NCI-H526 (cell line): Measurements from ENCODE around the gene ARHGAP8.
A peak's percentile ranks its signal among the peaks of the same experiment; 100 is the strongest.
"Not testable (repeated sequence)": the region's sequence is repeated elsewhere in the genome, so short reads cannot be mapped to it uniquely, and the experiment has no call there.

ENCODE experiments used
- DNase-seq, 2 experiments: peaks; one replicate each; lab custom pipeline; 2025; lab: John Stamatoyannopoulos, UW

Gene ARHGAP8

GRCh38 chr22:44887941-44888366 is 135.6 kb downstream of the ARHGAP8 start:
- DNase-seq = no peak

GRCh38 chr22:44888491-44889254 is 136.3 kb downstream of the ARHGAP8 start:
- peak in 1 of 2 experiments; percentile 12 for DNase-seq

- DNase-seq = peak in 1 of 2 experiments; percentile 26
These were observed 137.0 kb downstream of the ARHGAP8 start for GRCh38 chr22:44889255-44889878.

GRCh38 chr22:44890416-44891292 is 138.3 kb downstream of the ARHGAP8 start:
- no peak for DNase-seq

GRCh38 chr22:44891293-44891747 is 138.9 kb downstream of the ARHGAP8 start:
- DNase-seq = no peak

DNA sequence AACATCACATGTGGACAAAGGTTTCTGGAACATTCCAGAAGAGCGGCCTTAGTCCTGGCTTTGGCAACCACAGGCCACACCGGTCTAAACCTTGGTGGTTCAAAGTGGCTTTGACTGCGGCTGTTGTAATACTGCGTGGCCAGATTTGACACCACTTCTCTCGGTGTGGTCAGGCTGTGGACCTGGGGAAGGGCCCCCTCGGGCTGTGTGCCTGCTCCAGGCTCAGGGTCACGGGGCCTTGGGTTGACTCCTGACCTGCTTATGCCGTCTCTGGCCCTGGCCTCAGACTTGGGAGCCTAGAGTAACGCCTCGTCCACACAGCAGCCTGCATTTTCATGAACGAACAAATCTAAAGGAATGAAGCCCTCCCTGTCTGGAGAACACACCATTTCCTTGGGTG is 139.4 kb downstream of the ARHGAP8 start:
- DNase-seq = no peak

DNA sequence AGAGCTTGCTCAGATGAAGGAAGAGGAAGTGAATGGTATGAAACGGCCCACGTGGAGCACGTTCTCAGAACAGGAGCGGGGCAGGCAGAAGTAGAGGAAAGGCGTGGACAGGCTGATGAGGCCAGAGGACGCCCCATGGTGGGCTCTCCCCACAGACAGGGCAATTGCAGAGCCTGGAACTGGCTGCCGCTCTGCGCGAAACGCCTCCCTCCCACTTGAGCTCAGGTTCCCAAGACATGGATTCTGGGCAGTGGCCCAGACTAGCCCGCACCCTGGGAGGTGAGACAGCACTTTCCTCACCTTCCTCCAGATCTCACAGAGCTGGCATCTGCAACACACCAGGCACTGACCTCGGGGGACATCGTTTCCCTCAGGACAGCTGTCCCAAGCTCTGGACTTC is 139.9 kb downstream of the ARHGAP8 start:
- DNase-seq = no peak

GRCh38 chr22:44892803-44893730 is 140.7 kb downstream of the ARHGAP8 start:
- DNase-seq = no peak

GRCh38 chr22:44893731-44894080 is 141.3 kb downstream of the ARHGAP8 start:
- no peak for DNase-seq

GRCh38 chr22:44894321-44894720 is 141.9 kb downstream of the ARHGAP8 start:
- DNase-seq = no peak

GRCh38 chr22:44894782-44895181 is 142.4 kb downstream of the ARHGAP8 start:
- DNase-seq = no peak

- DNase-seq = no peak
These were observed 143.1 kb downstream of the ARHGAP8 start for GRCh38 chr22:44895296-44896055.

DNA sequence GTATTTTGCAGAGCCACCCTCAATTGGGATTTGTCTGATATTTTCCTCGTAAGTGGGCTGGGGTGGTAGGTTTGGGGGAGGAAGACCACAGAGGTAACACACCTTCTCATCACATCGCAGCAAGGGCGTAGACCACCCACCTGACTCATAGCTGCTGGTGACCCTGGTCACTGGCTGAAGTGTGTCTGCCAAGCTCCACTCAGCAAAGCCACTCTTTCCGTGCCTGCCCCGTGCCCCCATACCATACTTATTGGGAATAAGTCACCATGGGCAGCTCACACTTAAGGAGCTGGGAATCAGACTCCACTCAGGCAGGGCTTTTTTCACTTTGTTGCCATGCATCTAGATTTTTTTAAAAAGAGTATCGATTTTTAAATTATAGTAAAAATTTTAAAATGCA is 145.9 kb downstream of the ARHGAP8 start:
- no peak for DNase-seq

DNA sequence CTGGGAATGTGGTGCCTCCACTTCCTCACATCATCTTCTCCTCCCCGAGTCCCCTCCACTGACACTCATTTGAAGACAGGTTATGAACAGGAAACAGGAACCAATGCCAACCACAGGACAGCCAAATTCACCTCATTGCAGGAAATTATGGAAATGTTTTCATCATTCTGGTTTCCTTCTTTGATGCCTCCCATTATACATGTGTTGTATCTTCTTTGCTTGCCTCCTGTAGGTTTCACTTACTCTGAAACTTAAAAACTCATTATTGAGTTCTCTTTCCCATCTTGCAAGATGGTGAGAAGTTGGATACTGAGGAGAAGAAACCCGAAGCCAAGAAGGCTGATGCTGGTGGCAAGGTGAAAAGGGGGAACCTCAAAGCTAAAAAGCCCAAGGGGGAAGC is 148.9 kb downstream of the ARHGAP8 start:
- no peak for DNase-seq

DNA sequence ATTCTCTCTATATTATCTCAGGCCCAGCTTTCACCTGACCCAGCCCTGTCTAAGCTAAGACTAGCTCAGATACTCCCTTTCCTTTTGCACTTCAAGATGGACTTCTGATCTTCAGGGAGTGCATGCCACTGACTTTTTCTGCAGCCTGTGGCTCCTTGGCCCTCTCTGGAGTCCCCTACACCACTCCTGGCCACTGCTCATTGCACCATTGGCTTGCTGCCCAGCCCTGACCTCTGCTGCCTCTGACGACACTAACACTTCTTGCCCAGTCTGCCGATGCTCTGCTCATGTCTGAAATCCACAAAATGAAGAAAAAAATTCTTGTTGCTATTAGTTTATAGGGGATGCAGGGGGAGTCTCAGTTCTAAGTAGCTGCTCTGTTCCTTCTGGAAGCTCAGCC is 150.8 kb downstream of the ARHGAP8 start:
- DNase-seq = not testable (repeated sequence)

DNA sequence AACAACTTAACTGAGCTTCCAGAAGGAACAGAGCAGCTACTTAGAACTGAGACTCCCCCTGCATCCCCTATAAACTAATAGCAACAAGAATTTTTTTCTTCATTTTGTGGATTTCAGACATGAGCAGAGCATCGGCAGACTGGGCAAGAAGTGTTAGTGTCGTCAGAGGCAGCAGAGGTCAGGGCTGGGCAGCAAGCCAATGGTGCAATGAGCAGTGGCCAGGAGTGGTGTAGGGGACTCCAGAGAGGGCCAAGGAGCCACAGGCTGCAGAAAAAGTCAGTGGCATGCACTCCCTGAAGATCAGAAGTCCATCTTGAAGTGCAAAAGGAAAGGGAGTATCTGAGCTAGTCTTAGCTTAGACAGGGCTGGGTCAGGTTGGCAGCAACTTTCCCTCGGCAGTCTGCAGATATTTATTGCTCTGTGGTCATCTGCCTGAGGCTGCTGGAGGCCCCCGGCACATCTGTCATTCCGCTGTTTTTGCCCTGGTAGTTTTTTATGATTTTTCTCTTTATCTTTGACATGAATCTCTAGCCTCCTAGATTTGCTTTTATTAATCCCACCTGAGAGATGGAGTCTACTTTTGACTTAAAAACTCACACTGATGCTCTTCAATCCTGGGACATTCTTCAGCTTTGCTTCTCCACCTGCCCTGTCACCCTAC is 152.2 kb downstream of the ARHGAP8 start:
- not testable (repeated sequence) for DNase-seq

DNA sequence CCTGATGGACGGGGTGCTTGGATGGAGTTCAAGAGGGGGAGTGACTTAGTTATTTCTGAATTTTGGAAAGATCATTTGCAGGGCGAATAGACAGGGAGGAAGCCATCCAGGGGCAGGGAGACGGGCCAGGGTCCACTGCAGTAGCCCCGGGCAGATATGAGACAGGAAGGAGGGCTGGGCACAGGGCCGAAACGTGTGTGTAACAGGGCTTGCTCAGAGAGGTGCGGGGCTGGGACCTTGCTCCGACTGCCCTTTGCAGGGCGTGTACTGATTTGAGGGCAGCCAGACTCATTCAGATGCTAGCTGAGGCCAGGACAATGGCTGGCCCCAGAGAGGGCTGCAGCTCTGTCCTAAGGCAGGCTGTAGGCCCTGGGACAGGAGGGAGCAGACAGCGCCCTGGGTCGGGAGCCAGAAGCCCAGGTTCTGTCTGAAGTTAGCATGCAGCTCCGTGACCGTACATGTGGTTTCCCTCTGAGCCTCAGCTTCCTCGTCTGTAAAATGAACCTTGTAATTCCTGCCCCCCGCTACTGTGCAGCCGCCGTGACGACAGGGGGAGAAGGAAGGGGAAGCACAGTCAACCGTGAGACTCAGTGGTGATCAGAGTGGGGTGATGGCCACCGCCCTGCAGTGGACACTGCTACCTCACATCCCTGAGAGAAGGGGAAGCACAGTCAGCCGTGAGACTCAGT is 154.0 kb downstream of the ARHGAP8 start:
- DNase-seq = no peak

DNA sequence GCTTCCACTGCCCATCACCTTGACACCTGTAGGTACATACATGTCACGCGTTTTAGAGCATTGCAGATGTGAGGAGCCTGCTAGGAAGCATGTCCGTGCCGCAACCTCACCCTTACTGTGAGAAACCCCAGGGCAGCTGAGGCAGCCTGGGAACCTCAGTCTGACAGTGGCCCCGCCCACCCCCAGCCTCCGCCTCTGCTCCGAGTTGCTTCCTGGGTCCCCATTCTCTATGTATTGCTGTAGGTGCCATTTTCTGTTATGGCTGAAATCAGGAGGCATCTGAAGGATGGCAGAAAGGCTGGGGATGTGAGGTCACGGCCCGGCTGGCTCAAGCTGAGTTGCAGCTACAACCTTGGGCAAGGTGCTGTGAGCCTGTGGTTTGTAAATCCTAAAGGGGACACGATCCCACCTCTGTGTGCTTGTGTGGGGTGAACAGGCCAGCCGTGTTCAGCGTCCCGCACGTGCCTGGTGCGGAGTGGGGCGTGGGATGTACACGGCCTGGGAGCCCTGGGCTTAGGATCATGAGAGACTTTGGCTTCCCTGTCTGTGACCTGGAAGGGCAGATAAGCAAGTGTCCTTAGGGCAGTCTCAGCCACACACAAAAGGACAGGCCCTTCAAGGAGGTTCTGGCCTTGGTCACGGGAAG is 154.7 kb downstream of the ARHGAP8 start:
- no peak for DNase-seq
